HepG2 (cell line): ENCODE results near the gene CYP27B1. TPM values are rescaled to one million over a fixed set of nuclear protein-coding genes. Genes with fewer than 3 reads are reported as not detected.

Experiments used
- ARNT2 ChIP-seq: sonication (generic); formaldehyde crosslinking; IDR thresholded peaks from 2 replicates; pipeline ENCODE4 v1.8.0; 2022; ENCODE audit warnings: mild to moderate bottlenecking, low read depth, missing genetic modification reagents, moderate library complexity
- DNMT1 ChIP-seq: sonication (generic); formaldehyde crosslinking; IDR thresholded peaks from 2 replicates; pipeline ENCODE4 v1.5.1; 2020; ENCODE audit warnings: mild to moderate bottlenecking, missing genetic modification reagents
- HDAC1 ChIP-seq: sonication (generic); formaldehyde crosslinking; IDR thresholded peaks from 2 replicates; pipeline ENCODE4 v1.5.1; 2020; ENCODE audit warnings: mild to moderate bottlenecking, missing genetic modification reagents
- HOXD1 ChIP-seq: sonication (generic); formaldehyde crosslinking; IDR thresholded peaks from 2 replicates; pipeline ENCODE4 v1.5.0; 2020; ENCODE audit warnings: missing genetic modification reagents
- SALL2 ChIP-seq: sonication (generic); formaldehyde crosslinking; IDR thresholded peaks from 2 replicates; pipeline ENCODE4 v1.8.1; 2023; ENCODE audit warnings: mild to moderate bottlenecking, missing genetic modification reagents, inconsistent platforms
- SMC3 ChIP-seq: IDR thresholded peaks from 2 replicates; pipeline ENCODE4 v1.6.1; 2011; ENCODE audit warnings: low read length, improper control_type of control experiment
- TCF12 ChIP-seq, 2 experiments: fragments of 450-650 bp in 1 of 2; sonication (generic) in 1 of 2; formaldehyde crosslinking in 1 of 2; IDR thresholded peaks; 2 replicates each; pipeline versions ENCODE4 v1.6.1 to v1.8.0; 2017 to 2022; ENCODE audit warnings: antibody characterized with exemption in 1 of 2, mild to moderate bottlenecking in 1 of 2, missing genetic modification reagents in 1 of 2, moderate library complexity in 1 of 2
- ZBTB8A ChIP-seq: sonication (generic); formaldehyde crosslinking; IDR thresholded peaks from 2 replicates; pipeline ENCODE4 v1.4.0; 2020; ENCODE audit warnings: mild to moderate bottlenecking, low read depth, missing genetic modification reagents, borderline replicate concordance
- ZEB1 ChIP-seq: IDR thresholded peaks from 2 replicates; pipeline ENCODE4 v1.6.1; 2012; ENCODE audit warnings: mild to moderate bottlenecking, low read depth, inconsistent platforms; ENCODE audit not compliant: insufficient replicate concordance
- ZNF235 ChIP-seq: sonication (generic); formaldehyde crosslinking; IDR thresholded peaks from 2 replicates; pipeline ENCODE4 v1.8.1; 2023; ENCODE audit warnings: mild to moderate bottlenecking, missing genetic modification reagents, borderline replicate concordance
- ZNF331 ChIP-seq: sonication (generic); formaldehyde crosslinking; IDR thresholded peaks from 2 replicates; pipeline ENCODE4 v1.4.0; 2020; ENCODE audit warnings: missing genetic modification reagents
- ZNF557 ChIP-seq: sonication (generic); formaldehyde crosslinking; IDR thresholded peaks from 2 replicates; pipeline ENCODE4 v1.4.0; 2020; ENCODE audit warnings: missing genetic modification reagents
- polyA plus RNA-seq, 8 experiments: library from polyadenylated mRNA; depleted of rRNA in 3 of 8; stranded (reverse) in 7 of 8; unstranded in 1 of 8; fragments of >200 nt; fragmentation: Illumina TruSeq in 4 of 8; extraction: Trizol in 4 of 8; gene quantifications; 2 replicates each; pipeline versions ENCODE4 v1.2.1 to v1.2.3, GENCODE V29; 2011 to 2016; ENCODE audit warnings: low read depth in 4 of 8, missing spikeins in 1 of 8, mixed read lengths in 1 of 8; ENCODE audit not compliant: insufficient read depth in 1 of 8
- total RNA-seq, 5 experiments: library from RNA; depleted of rRNA; stranded (reverse); fragments of >200 nt; fragmentation: Illumina TruSeq; extraction: Trizol; gene quantifications; 2 replicates each; pipeline ENCODE4 v1.2.3, GENCODE V29; 2016; ENCODE audit warnings: low read depth in 1 of 5
- TF ChIP-seq, protein P1 (sequence below): sonication (generic); formaldehyde crosslinking; IDR thresholded peaks from 2 replicates; pipeline ENCODE4 v1.8.0; 2022; ENCODE audit warnings: missing genetic modification reagents, mild to moderate bottlenecking, borderline replicate concordance
- TF ChIP-seq, protein P2 (sequence below): sonication (generic); formaldehyde crosslinking; IDR thresholded peaks from 2 replicates; pipeline ENCODE4 v1.9.0; 2022; ENCODE audit warnings: missing genetic modification reagents, mild to moderate bottlenecking, borderline replicate concordance
- TF ChIP-seq, protein P3 (sequence below): IDR thresholded peaks from 2 replicates; pipeline ENCODE4 v1.6.1; 2012; ENCODE audit warnings: low read length, improper control_type of control experiment
- TF ChIP-seq, protein P4 (sequence below): sonication (generic); formaldehyde crosslinking; IDR thresholded peaks from 2 replicates; pipeline ENCODE4 v1.8.0; 2022; ENCODE audit warnings: mild to moderate bottlenecking, missing genetic modification reagents, moderate library complexity
- TF ChIP-seq, protein P5 (sequence below): sonication (generic); formaldehyde crosslinking; IDR thresholded peaks from 2 replicates; pipeline ENCODE4 v1.5.1; 2020; ENCODE audit warnings: mild to moderate bottlenecking, moderate library complexity, missing genetic modification reagents
- TF ChIP-seq, protein P6 (sequence below): sonication (generic); formaldehyde crosslinking; IDR thresholded peaks from 2 replicates; pipeline ENCODE4 v1.4.0; 2020; ENCODE audit warnings: missing genetic modification reagents

CYP27B1 gene
- total and polyA plus RNA-seq, 2 of the 13 experiments (the other 11 are each of a cell fraction or from before 2014, with no cell fraction given) = 2.3 to 3.0 TPM

DNA sequence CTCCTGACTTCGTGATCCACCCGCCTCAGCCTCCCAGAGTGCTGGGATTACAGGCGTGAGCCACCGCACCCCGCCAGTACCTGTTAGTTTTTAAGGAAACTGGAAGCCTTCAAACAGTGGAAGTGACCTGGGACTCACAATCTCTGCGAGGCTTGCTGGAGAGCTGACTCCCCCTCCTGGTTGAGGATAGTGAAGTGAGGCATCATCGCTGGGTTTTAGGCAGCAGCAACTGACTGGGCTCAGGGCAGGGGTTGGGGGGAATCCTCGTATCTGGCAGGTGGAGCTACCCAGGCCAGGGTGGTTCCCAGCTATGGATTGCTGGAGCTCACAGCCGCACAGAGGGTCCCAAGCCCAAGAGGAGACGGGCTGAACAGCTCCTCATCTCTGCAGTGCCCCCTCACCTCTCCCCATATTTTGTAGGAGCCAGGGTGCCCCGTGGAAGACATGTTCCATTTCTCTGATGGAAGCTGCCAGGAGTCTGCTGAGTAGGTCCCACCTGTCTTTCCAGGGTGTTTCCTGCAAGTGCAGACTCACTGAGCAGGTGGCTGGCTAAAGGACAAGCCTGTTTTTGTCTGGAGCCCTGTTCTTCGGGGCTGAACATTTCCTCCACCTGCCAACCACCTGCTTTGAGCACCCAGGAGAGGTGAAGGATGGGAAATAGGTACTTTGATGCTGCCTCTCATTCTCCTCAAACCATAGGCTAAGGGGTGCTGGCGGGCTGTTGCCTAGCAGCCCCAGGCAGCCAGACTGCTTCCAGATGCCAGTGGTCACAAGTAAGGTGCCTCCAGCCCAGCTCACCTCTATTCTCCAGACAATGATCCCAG is 48.5 kb upstream of the CYP27B1 start (continued):
- TF ChIP-seq SMC3 = peak; percentile 6; the same call in 1 of the 2 replicates
- TF ChIP-seq, protein P1, sequence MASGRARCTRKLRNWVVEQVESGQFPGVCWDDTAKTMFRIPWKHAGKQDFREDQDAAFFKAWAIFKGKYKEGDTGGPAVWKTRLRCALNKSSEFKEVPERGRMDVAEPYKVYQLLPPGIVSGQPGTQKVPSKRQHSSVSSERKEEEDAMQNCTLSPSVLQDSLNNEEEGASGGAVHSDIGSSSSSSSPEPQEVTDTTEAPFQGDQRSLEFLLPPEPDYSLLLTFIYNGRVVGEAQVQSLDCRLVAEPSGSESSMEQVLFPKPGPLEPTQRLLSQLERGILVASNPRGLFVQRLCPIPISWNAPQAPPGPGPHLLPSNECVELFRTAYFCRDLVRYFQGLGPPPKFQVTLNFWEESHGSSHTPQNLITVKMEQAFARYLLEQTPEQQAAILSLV (CRISPR knock-in tag) = no peak
- TF ChIP-seq, protein P2, sequence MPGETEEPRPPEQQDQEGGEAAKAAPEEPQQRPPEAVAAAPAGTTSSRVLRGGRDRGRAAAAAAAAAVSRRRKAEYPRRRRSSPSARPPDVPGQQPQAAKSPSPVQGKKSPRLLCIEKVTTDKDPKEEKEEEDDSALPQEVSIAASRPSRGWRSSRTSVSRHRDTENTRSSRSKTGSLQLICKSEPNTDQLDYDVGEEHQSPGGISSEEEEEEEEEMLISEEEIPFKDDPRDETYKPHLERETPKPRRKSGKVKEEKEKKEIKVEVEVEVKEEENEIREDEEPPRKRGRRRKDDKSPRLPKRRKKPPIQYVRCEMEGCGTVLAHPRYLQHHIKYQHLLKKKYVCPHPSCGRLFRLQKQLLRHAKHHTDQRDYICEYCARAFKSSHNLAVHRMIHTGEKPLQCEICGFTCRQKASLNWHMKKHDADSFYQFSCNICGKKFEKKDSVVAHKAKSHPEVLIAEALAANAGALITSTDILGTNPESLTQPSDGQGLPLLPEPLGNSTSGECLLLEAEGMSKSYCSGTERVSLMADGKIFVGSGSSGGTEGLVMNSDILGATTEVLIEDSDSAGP = no peak
- TF ChIP-seq ZNF331 = 0 out of 2 replicates have a peak, but pooled peaks have one; percentile 20
- TF ChIP-seq, protein P3, sequence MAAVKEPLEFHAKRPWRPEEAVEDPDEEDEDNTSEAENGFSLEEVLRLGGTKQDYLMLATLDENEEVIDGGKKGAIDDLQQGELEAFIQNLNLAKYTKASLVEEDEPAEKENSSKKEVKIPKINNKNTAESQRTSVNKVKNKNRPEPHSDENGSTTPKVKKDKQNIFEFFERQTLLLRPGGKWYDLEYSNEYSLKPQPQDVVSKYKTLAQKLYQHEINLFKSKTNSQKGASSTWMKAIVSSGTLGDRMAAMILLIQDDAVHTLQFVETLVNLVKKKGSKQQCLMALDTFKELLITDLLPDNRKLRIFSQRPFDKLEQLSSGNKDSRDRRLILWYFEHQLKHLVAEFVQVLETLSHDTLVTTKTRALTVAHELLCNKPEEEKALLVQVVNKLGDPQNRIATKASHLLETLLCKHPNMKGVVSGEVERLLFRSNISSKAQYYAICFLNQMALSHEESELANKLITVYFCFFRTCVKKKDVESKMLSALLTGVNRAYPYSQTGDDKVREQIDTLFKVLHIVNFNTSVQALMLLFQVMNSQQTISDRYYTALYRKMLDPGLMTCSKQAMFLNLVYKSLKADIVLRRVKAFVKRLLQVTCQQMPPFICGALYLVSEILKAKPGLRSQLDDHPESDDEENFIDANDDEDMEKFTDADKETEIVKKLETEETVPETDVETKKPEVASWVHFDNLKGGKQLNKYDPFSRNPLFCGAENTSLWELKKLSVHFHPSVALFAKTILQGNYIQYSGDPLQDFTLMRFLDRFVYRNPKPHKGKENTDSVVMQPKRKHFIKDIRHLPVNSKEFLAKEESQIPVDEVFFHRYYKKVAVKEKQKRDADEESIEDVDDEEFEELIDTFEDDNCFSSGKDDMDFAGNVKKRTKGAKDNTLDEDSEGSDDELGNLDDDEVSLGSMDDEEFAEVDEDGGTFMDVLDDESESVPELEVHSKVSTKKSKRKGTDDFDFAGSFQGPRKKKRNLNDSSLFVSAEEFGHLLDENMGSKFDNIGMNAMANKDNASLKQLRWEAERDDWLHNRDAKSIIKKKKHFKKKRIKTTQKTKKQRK = no peak
- TF ChIP-seq ARNT2 (CRISPR knock-in tag) = no peak
- TF ChIP-seq, protein P4, sequence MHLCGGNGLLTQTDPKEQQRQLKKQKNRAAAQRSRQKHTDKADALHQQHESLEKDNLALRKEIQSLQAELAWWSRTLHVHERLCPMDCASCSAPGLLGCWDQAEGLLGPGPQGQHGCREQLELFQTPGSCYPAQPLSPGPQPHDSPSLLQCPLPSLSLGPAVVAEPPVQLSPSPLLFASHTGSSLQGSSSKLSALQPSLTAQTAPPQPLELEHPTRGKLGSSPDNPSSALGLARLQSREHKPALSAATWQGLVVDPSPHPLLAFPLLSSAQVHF (CRISPR knock-in tag) = no peak
- TF ChIP-seq ZBTB8A (CRISPR knock-in tag) = no peak
- no peak for TF ChIP-seq HDAC1
- no peak for TF ChIP-seq TCF12 (IDR thresholded peaks at IDR 0.05)
- no peak for TF ChIP-seq TCF12 (CRISPR knock-in tag; IDR thresholded peaks at IDR 0.05)
- TF ChIP-seq ZNF557 (CRISPR knock-in tag) = no peak
- no peak for TF ChIP-seq HOXD1 (CRISPR knock-in tag)
- TF ChIP-seq ZEB1 = no peak
- TF ChIP-seq, protein P5, sequence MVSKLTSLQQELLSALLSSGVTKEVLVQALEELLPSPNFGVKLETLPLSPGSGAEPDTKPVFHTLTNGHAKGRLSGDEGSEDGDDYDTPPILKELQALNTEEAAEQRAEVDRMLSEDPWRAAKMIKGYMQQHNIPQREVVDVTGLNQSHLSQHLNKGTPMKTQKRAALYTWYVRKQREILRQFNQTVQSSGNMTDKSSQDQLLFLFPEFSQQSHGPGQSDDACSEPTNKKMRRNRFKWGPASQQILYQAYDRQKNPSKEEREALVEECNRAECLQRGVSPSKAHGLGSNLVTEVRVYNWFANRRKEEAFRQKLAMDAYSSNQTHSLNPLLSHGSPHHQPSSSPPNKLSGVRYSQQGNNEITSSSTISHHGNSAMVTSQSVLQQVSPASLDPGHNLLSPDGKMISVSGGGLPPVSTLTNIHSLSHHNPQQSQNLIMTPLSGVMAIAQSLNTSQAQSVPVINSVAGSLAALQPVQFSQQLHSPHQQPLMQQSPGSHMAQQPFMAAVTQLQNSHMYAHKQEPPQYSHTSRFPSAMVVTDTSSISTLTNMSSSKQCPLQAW (CRISPR knock-in tag) = peak; percentile 56; the same call in 1 of the 2 replicates
- TF ChIP-seq, protein P6, sequence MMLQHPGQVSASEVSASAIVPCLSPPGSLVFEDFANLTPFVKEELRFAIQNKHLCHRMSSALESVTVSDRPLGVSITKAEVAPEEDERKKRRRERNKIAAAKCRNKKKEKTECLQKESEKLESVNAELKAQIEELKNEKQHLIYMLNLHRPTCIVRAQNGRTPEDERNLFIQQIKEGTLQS (CRISPR knock-in tag) = no peak
- no peak for TF ChIP-seq ZNF235 (CRISPR knock-in tag)
- no peak for TF ChIP-seq SALL2
- TF ChIP-seq DNMT1 (CRISPR knock-in tag) = no peak
